ENCODE results near the gene CCT8.

- TF ChIP-seq CTCF (IDR thresholded peaks at IDR 0.05) (no peak), EZH2 (IDR thresholded peaks at IDR 0.05; ENCODE audit: borderline replicate concordance, insufficient read depth, low read depth, low read length, poor library complexity, severe bottlenecking) (no peak)
These were observed 24.7 kb upstream of the CCT8 start for GRCh38 chr21:29098156-29098555.
